HEK293T (cell line): ENCODE data around the gene BCORL1.

ENCODE experiments used
- ARNT ChIP-seq: fragments of 450-650 bp; IDR thresholded peaks from 2 replicates; pipeline ENCODE4 v1.6.1; 2017; ENCODE audit warnings: mild to moderate bottlenecking
- BHLHE40 ChIP-seq: fragments of 450-650 bp; IDR thresholded peaks from 2 replicates; pipeline ENCODE4 v1.6.1; 2016; ENCODE audit warnings: mild to moderate bottlenecking, moderate library complexity, borderline replicate concordance
- ELF4 ChIP-seq: fragments of 450-650 bp; IDR thresholded peaks from 2 replicates; pipeline ENCODE4 v1.6.1; 2017; ENCODE audit warnings: antibody characterized with exemption
- FOXA1 ChIP-seq: fragments of 450-650 bp; IDR thresholded peaks from 2 replicates; pipeline ENCODE4 v1.6.1; 2016; ENCODE audit warnings: mild to moderate bottlenecking
- FOXK2 ChIP-seq: fragments of 450-650 bp; IDR thresholded peaks from 2 replicates; pipeline ENCODE4 v1.6.1; 2016; ENCODE audit warnings: mild to moderate bottlenecking
- FOXM1 ChIP-seq: fragments of 450-650 bp; IDR thresholded peaks from 2 replicates; pipeline ENCODE4 v1.6.1; 2017; ENCODE audit warnings: mild to moderate bottlenecking, borderline replicate concordance
- HDGF ChIP-seq: fragments of 450-650 bp; IDR thresholded peaks from 2 replicates; pipeline ENCODE4 v1.6.1; 2017; ENCODE audit warnings: antibody characterized with exemption, borderline replicate concordance
- L3MBTL2 ChIP-seq: fragments of 450-650 bp; conservative IDR thresholded peaks from 2 replicates; pipeline ENCODE4 v1.6.1; 2016; ENCODE audit warnings: mild to moderate bottlenecking
- PKNOX1 ChIP-seq: fragments of 450-650 bp; IDR thresholded peaks from 2 replicates; pipeline ENCODE4 v1.6.1; 2016
- SP1 ChIP-seq: fragments of 450-650 bp; IDR thresholded peaks from 2 replicates; pipeline ENCODE4 v1.6.1; 2017
- SUZ12 ChIP-seq: fragments of 450-650 bp; IDR thresholded peaks from 2 replicates; pipeline ENCODE4 v1.6.1; 2016; ENCODE audit warnings: mild to moderate bottlenecking
- ZNF384 ChIP-seq: fragments of 450-650 bp; IDR thresholded peaks from 2 replicates; pipeline ENCODE4 v1.6.1; 2016

- no peak for TF ChIP-seq PKNOX1
- no peak for TF ChIP-seq FOXM1
- TF ChIP-seq L3MBTL2: no peak
- no peak for TF ChIP-seq SP1
- no peak for TF ChIP-seq BHLHE40
- no peak for TF ChIP-seq ARNT
- no peak for TF ChIP-seq FOXK2
- TF ChIP-seq ZNF384: no peak
- no peak for TF ChIP-seq HDGF
- no peak for TF ChIP-seq FOXA1
- TF ChIP-seq SUZ12: no peak
- TF ChIP-seq ELF4: no peak
Observed at GRCh38 chrX:129987871-129988270, 5.4 kb downstream of the BCORL1 start.
